Measurements from ENCODE around the gene SLC22A31.
A peak's percentile ranks its signal among the peaks of the same experiment; 100 is the strongest.
"Not testable (repeated sequence)": the region's sequence is repeated elsewhere in the genome, so short reads cannot be mapped to it uniquely, and the experiment has no call there.

Gene SLC22A31

GRCh38 chr16:89192956-89193575 lies 7.3 kb downstream of the SLC22A31 start:
- DNase-seq: no peak

GRCh38 chr16:89192186-89192955 lies 8.0 kb downstream of the SLC22A31 start:
- DNase-seq: peak; percentile 74

GRCh38 chr16:89191901-89192185 lies 8.5 kb downstream of the SLC22A31 start:
- no peak for DNase-seq

- DNase-seq: no peak
These were observed 9.1 kb downstream of the SLC22A31 start for GRCh38 chr16:89191033-89191900.

GRCh38 chr16:89190150-89190958 lies 10.0 kb downstream of the SLC22A31 start:
- no peak for DNase-seq

- DNase-seq: no peak
These were observed 10.8 kb downstream of the SLC22A31 start for GRCh38 chr16:89189358-89190025.

- DNase-seq: not testable (repeated sequence)
These were observed 11.6 kb downstream of the SLC22A31 start for GRCh38 chr16:89188471-89189357.

GRCh38 chr16:89187770-89188392 lies 12.5 kb downstream of the SLC22A31 start:
- no peak for DNase-seq

- no peak for DNase-seq
These were observed 13.1 kb downstream of the SLC22A31 start for GRCh38 chr16:89187032-89187769.

- DNase-seq: not testable (repeated sequence)
These were observed 13.7 kb downstream of the SLC22A31 start for GRCh38 chr16:89186593-89187031.

- not testable (repeated sequence) for DNase-seq
These were observed 14.3 kb downstream of the SLC22A31 start for GRCh38 chr16:89185887-89186592.

- DNase-seq: peak; percentile 26
These were observed 15.2 kb downstream of the SLC22A31 start for GRCh38 chr16:89184933-89185794.

- no peak for DNase-seq
These were observed 15.7 kb downstream of the SLC22A31 start for GRCh38 chr16:89184677-89184932.

GRCh38 chr16:89183975-89184676 lies 16.2 kb downstream of the SLC22A31 start:
- no peak for DNase-seq

- DNase-seq: no peak
These were observed 16.9 kb downstream of the SLC22A31 start for GRCh38 chr16:89183463-89183862.

GRCh38 chr16:89179656-89180315 lies 20.6 kb downstream of the SLC22A31 start:
- DNase-seq: no peak

GRCh38 chr16:89179148-89179484 lies 21.2 kb downstream of the SLC22A31 start:
- DNase-seq: no peak

Data from T-helper 9 cell (primary cell).